DMS 273 (cell line): ENCODE results near the gene AP3S2.
"Not testable (repeated sequence)": the region's sequence is repeated elsewhere in the genome, so short reads cannot be mapped to it uniquely, and the experiment has no call there.

Source experiments
- DNase-seq: peaks from one replicate; lab custom pipeline; 2025; ENCODE audit not compliant: unreplicated experiment; lab: John Stamatoyannopoulos, UW

The AP3S2 gene

DNA sequence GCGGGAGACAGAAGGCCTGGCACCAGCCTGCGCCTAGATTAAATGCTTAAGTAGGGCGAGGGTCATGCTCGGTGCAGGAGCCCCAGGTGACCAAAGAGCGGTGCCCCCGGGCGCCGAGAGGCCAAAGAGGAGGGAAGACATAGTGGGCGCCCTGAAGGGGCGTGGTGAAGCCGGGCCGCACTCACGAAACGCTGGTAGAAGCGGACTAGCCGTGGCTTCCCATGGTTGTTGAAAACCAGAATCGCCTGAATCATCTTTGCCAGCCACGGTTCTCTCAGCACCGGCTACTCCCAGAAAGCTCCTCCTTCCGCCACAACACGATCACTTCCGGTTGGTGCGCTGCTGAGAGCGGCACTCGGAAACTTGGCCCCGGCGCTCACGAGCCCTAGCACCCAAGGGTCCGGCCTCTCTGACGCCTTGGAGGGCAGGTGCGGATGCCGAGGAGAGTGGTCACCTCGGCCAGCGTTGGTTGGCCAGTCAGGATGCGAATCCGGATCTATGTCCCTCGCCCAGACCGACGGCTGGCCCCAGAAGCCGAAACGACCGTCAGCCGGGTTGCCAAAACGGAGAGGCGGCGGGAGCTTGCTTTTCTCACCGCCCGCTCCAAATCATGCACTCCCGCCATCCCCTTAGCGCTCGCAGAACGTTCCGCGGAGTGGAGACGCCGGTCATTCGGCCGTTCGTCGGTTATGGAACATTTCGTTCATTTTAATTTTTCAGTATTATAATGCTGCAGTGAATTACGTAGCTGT lies at the start of gene AP3S2:
TSS of gene AP3S2 (minus strand) at position 299 of the 752 bp plus-strand sequence. CDS start at position 254, 45 bp downstream.
- peak; percentile 94 for DNase-seq

DNA sequence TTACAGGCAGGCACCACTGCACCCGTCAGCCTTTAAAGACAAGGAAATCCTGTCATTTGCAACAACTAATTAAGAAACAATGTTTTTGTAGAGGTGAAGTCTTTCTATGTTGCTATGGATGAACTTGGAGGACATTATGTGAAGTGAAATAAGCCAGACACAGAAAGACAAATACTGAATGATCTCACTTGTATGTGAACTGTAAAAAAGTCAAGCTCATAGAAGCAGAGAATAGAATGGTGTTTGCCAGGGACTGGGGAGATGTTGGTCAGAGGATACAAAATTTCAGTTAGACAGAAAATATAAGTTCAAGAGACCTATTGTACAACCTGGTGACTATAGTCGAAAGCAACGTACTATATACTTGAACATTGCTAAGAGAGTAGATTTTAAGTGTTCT lies 46.1 kb upstream of the AP3S2 start:
- DNase-seq, result no peak

DNA sequence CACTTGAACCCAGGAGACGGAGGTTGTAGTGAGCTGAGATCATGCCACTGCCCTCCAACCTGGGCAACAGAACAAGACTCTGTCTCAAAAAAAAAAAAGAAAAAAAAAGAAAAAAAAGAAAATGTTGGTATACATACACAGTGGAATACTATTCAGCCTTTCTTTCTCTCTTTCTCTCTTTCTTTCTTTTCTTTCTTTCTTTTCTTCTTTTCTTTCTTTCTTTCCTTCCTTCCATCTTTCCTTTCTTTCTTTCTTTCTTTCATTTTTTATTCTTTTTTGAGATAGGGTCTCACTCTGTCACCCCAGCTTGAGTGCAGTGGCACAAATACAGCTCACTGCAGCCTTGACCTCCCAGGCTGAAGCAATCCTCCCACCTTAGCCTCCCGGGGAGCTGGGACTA lies 45.6 kb upstream of the AP3S2 start:
- DNase-seq, result not testable (repeated sequence)

DNA sequence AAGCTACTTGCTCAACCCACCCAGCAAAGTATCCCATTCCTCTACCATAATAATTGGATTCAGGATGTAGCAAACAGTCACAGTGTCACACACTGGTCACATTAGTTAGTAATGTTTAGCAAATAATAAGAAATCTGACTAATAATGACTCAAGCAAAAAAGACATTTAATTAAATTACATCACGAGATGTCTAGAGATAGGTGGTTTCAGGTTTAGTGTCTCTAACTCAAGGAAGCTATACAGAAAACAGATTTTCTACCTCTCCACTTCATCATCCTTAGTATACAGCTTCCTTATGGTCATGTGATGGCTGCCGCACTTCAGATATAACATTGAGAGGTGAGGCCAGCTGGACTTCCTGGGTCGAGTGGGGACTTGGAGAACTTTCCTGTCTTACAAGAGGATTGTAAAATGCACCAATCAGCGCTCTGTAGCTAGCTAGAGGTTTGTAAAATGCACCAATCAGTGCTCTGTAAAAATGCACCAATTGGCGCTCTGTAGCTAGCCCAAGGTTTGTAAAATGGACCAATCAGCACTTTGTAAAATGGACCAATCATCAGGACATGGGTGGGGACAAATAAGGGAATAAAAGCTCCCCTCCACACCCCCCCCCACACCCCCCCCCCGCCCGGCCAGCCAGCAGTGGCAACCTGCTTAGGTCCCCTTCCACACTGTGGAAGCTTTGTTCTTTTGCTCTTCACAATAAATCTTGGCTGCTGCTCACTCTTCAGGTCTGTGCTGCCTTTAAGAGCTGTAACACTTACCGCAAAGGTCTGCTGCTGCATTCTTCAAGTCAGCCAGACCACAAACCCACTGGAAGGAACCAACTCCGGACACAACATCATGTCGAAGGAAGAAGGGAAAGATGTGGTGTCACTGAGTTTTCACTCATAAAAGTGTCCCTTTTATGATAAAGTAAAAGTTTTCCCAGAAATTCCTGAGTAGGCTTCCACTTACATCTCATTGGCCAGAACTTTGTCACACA lies 43.9 kb upstream of the AP3S2 start:
- DNase-seq, result no peak

DNA sequence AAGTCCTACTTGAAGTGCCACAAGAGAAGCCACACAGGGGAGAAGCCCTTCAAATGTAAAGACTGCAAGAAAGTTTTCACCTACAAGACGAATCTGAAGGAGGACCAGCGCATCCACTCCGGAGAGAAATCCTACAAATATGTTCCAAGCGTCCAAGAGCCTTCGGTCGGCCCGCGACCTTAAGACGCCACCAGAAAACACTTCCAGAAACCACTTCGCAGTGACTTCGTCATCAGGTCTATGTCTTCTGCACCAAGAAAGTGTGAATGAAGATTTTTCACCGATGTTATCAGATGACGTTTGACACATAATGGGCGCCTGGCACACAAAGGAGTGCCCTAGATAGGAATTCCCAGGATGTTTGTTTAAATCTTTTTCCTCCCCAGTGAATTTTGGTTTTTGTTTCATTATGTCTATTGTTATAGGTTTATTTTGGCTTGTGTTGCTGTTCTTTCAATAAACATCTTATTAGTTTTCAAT lies 43.0 kb upstream of the AP3S2 start:
- DNase-seq, result no peak

DNA sequence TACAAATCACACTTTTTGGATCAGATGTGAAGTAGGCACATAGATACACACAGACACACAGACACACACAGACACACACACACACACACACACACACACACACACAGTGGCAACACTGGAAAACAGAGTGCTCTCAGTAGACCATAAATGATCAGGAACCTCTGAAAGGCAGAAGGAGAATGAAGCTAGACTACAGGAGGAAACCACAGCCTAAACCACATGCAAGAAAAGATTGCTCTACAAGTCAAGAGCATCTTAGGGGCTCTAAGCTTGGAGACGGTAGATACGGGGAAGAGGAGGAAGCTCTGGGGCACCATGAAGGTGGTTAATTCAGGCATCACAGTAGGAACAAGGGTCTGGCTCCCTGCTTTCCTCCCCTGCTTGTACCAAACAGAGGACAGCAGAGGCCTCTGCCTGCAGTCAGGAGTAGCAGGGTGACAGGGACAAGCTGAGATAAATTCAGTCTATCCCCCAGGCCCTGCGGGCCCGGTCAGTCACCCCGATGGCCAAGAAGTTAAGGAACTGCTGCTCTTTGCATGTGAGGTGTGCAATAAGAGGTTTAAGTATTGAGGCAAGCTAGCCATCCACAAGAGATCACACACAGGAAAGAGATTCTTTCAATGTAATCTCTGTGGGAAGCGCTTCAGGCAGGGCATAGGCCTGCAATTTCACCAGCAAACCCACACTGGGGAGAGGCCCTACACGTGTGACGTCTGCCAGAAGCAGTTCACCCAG lies 42.4 kb upstream of the AP3S2 start:
- DNase-seq, result no peak

DNA sequence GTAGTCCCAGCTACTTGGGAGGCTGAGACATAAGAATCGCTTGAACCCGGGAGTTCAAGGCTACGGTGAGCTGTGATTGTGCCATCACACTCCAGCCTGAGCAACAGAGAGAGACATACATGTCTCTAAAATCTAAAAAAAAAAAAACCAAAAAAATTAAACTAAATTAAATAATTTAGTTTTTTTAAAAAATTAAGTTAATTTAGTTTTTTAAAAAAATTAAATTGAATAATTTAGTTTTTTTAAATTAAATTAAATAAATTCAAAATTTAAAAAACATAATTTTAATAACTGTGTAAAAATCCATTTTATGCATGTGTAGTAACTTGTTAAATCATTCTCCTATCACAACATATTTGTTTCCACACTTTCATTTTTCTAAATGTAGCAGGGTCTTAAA lies 39.1 kb upstream of the AP3S2 start:
- DNase-seq, result no peak

DNA sequence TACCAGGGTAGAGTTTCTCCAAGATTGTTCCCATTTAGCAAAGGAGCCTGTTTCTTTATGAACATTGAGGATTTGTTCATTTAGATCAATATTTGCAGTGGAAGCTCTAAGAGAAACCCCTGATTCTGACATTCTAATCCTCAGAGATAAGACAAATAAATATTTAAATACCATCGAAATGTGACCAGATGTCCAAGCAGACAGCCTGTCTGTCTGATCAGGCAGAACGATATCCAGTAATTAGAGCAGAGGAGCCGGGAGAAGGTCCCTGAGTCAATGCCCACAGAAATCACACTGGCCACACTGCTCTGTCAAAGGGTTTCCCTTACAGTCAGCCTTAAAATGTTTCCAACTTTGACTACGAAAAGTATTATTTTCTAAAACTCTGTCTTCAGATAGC lies 34.6 kb upstream of the AP3S2 start:
- DNase-seq, result peak; percentile 8

DNA sequence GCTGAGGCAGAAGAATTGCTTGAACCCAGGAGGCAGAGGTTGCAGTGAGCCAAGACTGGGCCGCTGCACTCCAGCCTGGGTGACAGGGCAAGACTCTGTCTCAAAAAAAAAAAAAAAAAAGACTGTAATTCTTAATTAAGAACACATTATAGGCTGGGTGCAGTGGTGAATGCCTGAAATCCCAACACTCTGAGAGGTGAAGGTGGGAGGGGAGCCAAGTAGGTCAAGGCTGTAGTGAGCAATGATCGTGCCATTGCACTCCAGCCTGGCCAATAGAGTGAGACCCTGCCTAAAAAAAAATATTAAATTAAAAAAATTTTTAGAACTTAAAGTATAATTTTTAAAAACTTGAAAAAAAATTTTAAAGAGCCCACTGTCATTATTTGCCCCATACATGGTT lies 32.4 kb upstream of the AP3S2 start:
- DNase-seq, result no peak

DNA sequence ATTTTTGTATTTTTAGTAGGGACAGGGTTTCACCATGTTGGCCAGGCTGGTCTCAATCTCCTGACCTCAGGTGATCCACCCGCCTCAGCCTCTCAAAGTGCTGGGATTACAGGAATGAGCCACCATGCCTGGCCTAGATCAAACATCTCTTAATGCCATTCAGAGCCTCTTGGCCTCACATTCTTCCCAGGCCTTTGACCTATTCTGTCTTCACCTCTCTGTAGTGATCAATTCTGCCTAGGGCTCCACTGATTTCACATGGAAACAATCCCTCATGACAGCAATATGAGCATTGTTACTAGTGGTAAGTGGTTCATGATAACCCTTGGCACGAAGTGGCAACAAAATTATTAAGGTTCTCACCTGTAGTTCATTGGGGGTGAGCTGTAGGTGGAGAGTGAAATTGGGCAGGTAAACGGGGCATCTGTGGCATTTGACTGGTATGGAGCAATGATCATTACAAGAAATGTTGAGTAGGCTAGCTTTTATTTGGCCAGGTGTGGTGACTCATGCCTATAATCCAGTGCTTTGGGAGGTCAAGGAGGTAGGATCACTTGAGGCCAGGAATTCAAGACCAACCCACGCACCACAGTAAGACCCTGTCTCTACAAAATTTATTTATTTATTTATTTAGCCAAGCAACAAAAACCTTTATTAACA lies 23.8 kb upstream of the AP3S2 start:
- DNase-seq, result no peak

DNA sequence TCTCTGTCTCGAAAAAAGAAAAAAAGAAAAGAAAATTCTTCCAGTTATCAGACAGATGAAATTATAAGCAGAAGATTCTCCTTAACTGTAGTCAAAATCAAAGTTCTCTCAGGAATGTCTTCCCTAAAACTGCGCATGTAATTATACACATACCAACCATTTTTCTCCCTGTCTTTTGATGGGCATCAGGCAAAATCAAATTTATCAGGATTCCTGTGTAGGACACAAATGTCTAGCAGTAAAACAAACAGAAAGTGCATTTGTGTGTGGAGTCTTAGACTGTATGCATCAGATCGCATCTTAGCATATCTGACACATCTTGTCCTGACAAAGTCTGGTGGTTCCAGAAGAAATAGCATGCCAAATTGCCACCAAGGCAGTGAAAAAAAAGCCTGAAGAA lies 22.9 kb upstream of the AP3S2 start:
- no peak for DNase-seq

DNA sequence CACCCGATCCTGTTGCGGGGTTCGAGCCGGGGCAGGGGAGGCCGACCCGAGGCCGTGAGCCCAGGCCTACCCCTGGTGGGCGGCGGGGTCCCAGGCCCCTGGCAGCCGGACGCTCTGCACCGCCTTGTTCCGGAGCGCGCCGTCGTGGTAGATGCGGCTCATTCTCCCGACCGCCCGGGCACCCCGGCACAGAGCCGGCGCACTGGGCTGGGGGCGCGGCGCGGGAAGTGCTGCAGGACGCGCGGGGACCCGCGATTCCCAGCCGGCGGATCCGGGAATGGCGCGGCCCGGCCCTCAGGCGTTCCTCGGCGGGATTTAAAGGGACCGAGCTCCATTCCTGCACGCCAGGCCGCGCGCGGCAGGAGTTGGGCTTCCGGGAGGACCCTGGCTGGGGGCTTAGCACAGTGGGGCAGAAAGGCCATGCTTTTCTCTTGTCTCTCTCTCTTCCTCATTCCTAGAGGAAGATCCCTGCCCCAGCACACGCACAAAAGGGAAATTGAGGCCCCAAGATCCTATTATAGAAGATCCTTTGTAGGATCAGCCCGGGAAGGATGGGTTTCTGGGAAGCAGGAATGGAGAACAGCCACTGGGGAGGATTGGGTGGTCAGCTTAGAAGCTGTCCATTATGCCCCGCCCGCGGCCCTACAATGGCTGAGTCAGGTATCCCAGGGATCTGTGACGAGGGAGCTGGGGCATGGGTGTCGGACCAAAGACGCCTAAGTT lies 19.0 kb upstream of the AP3S2 start, which contains the start of gene ARPIN:
TSS of gene ARPIN (minus strand) at position 279 of the 723 bp plus-strand sequence. CDS start at position 162, 117 bp downstream.
- DNase-seq, result peak; percentile 68

DNA sequence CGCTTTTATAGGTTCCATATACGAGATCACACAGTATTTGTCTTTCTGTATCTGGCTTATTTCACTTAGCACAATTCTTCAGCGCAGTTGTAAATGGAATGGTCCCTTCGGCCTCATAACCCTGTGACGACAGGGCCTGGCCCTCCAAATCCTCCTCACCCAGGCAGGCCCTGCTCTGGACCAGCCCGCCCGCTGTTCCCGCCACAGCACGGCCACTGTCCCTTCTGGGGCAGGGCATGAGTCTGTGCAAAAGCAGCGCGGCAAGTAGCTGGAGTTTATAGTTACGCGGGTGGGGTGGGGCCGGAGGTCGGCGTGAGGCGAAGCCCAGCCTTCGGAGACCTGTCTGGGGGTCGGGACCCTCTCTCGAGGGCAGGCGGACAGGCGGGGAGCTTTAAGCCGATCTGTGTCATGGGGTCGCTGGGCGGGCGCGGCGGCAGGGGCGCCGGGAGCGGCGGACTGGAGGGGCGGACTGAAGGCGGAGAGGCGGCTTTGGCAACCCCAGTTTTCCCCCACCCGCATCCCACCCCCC lies 18.4 kb upstream of the AP3S2 start:
- DNase-seq, result no peak

DNA sequence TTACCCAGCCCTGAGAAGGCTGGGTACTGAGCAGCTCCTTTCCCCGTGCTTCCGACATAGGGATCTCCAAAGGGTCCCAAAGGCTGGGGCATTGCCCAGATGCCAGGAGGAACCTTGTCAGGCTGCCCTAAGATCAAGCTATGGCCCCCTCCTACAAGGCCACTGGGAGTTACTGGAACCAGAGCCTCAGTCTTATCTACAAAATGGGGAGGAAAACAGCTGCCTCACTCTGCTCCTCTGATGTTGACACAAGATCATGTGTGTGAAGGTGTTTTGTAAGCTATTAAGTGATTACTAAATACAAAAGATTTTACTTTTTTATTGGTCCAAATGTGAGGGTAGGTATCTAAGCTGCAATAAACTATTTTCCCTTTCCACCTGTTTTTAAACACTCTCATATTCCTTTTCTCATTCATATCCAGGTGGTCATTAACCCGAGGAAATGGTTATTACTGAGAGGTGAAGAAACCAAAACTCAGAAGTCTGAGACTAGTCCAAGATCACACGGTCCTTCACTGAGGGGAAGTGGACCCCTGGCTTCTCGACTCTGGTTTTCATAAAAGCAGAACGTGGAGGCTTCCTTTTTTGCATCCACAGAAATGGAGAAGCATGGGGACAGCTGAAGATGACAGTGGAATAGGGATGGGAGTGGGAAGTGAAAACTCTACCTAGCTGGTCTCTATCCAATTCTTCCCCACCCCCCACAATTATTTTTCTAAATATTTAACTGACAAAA lies 17.3 kb upstream of the AP3S2 start:
- DNase-seq, result no peak

DNA sequence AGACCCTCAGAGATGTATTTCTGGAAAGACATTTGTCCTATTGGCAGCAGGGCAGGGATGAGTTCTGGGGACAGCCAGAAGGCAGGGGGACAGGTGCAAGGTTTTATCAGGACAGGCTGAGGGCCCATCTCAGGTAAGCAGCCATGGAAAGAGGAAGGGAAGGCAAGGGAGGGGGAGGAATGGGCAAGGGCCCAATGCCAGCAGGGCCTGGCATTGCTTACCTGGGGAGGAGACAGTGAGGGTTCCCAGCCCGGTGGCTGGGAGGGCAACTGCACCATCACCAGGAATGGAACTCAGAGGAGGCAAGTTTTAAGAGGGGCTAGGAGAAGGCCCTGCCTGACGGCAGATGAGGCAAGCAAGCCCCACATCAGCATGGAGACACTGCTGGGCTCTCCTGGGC lies 15.8 kb upstream of the AP3S2 start:
- no peak for DNase-seq

DNA sequence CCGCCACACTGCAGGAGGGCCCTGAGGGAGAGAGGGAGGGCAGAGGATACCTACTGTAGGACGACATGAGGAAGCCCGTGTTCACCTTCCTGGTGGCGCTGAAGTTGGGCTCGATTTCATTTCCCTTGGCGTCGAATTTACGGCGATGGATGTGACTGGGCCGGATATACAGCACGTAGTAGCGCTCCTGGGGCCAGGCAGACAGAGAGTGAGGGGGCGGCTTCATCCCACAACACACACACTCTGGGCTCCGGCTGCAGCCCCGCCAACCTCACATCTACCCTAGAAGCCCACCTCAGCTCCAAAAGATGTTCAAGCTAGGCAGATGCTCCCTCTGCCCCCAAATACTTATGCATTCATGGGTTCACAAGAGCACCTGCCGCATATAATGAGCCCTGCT lies 14.4 kb upstream of the AP3S2 start:
- no peak for DNase-seq

DNA sequence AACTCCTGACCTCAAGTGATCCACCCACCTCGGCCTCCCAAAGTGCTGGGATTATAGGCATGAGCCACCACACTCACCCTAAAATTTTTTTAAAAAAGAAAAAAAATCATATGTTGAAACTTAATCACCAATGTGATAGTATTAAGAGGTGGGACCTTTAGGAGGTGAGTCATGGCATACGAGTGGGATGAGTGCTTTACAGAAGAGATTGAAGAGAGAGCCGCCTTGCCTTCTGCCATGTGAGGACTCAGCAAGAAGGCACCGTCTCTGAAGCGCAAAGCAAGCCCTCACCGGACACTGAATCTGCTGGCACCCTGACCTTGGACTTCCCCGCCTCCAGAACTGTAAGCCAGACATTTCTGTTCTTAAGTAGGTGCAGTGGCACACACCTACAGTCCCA lies 13.5 kb upstream of the AP3S2 start:
- DNase-seq, result no peak

DNA sequence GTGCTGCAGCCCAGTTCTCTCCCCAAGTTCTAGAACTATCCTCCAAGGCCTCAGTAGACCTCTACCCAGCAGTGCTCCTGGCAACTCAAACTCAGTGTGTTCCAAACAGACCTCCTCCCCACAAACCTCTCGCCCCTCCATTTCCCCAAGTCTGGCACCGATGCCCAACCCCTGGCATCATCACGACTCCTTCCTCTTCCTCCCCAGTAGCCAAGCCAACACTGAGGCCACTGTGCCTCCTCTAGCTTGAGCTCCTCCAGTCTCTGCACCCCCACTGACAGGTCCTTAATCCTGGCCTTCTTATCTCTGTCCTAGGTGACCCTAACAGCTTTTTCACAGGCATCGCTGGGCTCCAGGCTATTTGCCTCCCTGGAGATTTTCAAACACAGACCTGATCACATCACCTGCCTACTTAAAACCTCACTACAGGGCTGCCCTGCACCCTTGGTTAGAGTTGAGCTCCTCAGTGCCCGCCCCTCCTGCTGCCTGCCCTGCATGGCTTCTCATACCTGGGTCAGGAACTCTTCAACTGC lies 12.1 kb upstream of the AP3S2 start:
- no peak for DNase-seq

DNA sequence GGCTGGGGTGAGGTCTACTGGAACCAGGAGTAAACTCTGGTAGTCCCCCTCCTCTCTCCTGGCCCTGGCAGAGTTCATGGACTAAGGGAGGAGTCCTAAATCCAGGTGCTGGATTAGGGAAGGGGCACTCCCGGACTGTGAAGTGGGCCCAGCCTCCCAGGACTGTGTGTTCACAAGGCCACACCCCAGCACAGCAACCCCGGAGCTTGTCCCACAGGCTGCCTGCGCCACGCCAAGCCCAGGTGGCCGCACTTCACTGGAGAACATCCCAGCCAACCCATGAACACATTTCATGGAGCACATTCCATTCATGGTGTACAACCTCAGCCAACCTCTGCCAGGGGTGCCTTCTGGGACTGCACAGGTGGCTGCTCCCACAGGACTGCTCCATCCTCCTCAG lies 10.7 kb upstream of the AP3S2 start:
- no peak for DNase-seq
